Measurements from ENCODE around the gene TLR8.
A peak's percentile ranks its signal among the peaks of the same experiment; 100 is the strongest.

DNA sequence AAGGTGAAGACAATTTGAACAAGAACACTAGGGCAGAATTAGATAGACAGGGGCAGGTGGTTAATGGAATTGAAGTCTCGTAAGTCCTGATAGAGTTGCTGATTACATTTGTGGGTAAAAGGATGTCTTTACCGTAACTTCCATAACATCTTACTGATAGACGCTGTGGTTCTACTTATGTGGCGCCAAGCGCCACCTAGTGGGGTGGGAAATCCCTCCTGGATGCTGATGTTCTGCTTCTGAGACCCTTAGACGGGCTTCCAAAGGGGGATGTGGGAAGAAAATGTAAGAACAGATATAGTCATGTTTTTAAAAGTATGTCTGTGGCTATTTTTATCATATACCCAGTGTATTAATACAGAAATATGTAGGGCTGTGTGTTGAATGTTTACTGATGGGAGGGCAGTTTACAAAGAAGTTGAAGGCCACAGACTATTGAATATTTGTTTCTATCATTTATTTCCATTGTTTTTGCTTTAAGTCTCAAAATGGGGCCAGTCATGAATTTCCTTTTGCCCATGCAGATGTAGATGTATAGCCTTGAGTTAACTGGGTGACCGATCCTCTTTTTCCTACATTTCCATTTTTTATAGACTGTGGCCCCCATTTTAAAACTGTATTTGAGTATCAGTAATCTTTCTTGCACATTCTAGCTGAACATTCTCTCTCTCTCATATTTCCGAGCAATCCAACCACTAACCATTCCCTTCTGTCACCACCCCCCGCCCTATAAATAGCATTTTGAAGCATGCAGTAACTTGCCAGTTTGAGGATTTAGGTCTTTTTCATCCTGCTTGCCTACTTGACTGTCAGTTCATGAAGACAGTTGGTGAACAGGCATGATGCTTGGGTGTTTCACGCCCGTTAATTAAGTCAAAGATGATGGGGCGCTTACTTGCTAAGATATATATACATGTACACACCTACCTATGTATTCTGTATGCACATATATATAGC is 12.1 kb upstream of the TLR8 start:
- no peak for TF ChIP-seq MAFK (IDR thresholded peaks at IDR 0.05; ENCODE audit: low read depth, low read length)
- TF ChIP-seq MAZ (IDR thresholded peaks at IDR 0.05; ENCODE audit: borderline replicate concordance, low read depth, low read length): no peak
- TF ChIP-seq, protein P1, sequence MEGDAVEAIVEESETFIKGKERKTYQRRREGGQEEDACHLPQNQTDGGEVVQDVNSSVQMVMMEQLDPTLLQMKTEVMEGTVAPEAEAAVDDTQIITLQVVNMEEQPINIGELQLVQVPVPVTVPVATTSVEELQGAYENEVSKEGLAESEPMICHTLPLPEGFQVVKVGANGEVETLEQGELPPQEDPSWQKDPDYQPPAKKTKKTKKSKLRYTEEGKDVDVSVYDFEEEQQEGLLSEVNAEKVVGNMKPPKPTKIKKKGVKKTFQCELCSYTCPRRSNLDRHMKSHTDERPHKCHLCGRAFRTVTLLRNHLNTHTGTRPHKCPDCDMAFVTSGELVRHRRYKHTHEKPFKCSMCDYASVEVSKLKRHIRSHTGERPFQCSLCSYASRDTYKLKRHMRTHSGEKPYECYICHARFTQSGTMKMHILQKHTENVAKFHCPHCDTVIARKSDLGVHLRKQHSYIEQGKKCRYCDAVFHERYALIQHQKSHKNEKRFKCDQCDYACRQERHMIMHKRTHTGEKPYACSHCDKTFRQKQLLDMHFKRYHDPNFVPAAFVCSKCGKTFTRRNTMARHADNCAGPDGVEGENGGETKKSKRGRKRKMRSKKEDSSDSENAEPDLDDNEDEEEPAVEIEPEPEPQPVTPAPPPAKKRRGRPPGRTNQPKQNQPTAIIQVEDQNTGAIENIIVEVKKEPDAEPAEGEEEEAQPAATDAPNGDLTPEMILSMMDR (conservative IDR thresholded peaks at IDR 0.05; ENCODE audit: low read depth, low read length): peak; percentile 50
- TF ChIP-seq POLR2A (IDR thresholded peaks at IDR 0.05; ENCODE audit: low read depth, low read length): no peak
- peak; percentile 22; the same call in 1 of the 2 replicates for TF ChIP-seq SMC3 (IDR thresholded peaks at IDR 0.05; ENCODE audit: low read depth, low read length)
- TF ChIP-seq RCOR1 (IDR thresholded peaks at IDR 0.05; ENCODE audit: insufficient replicate concordance, low read length): no peak
- TF ChIP-seq, protein P2, sequence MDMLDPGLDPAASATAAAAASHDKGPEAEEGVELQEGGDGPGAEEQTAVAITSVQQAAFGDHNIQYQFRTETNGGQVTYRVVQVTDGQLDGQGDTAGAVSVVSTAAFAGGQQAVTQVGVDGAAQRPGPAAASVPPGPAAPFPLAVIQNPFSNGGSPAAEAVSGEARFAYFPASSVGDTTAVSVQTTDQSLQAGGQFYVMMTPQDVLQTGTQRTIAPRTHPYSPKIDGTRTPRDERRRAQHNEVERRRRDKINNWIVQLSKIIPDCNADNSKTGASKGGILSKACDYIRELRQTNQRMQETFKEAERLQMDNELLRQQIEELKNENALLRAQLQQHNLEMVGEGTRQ (IDR thresholded peaks at IDR 0.05; ENCODE audit: low read depth, low read length): no peak
- TF ChIP-seq BHLHE40 (IDR thresholded peaks at IDR 0.05; ENCODE audit: low read depth, low read length): no peak
- no peak for TF ChIP-seq CEBPB (IDR thresholded peaks at IDR 0.05; ENCODE audit: low read depth, low read length)
- no peak for TF ChIP-seq FOS (IDR thresholded peaks at IDR 0.05; ENCODE audit: low read depth, low read length)
- no peak for TF ChIP-seq RFX5 (IDR thresholded peaks at IDR 0.05; ENCODE audit: low read depth, low read length)
- peak; percentile 31; the same call in 1 of the 2 replicates for TF ChIP-seq RAD21 (IDR thresholded peaks at IDR 0.05; ENCODE audit: low read length)
- no peak for TF ChIP-seq NFE2L2 (IDR thresholded peaks at IDR 0.05; ENCODE audit: low read depth, low read length)
- TF ChIP-seq MXI1 (IDR thresholded peaks at IDR 0.05; ENCODE audit: borderline replicate concordance, low read depth, low read length): no peak

Measured in IMR-90 (cell line).